Measurements from ENCODE around the gene STAC.
A peak's percentile ranks its signal among the peaks of the same experiment; 100 is the strongest.

The STAC gene, protein sequence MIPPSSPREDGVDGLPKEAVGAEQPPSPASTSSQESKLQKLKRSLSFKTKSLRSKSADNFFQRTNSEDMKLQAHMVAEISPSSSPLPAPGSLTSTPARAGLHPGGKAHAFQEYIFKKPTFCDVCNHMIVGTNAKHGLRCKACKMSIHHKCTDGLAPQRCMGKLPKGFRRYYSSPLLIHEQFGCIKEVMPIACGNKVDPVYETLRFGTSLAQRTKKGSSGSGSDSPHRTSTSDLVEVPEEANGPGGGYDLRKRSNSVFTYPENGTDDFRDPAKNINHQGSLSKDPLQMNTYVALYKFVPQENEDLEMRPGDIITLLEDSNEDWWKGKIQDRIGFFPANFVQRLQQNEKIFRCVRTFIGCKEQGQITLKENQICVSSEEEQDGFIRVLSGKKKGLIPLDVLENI

DNA sequence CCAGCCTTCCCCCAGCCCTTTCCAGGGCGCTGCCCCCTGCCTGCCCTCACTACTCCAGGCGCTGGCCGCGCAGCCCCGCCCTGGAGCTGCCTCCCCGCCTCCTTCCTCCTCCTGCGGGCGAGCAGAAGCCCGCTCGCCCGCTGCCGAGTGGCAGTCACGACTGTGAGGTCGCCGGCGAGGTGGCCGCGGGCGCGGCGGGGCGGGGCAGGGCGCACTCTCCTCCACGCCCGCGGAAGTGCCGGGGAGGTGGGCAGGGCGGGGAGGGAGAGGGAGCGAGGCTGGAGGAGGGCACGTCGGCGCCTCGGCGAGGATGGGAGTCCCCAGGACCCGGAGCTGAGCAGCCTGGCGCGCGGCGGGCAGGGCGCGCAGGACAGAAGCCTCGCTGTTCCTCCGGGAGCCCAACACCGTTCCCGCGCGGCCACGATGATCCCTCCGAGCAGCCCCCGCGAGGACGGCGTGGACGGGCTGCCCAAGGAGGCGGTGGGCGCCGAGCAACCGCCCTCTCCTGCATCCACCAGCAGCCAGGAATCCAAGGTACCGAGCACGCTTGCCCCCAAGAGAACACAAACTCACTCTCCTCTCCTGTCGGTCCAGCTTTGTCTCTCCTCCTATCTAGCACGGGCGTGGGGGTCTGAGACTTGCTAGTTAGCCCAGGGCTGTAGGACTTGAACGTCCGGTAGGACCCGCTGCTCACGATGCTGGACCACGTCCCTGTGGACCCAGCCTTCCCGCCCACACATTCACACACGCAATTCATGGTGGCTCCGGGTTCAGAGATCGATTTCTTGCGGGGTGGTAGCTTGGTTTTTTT is at the start of gene STAC:
Gene STAC, plus strand, starts transcription at position 284 of the 811 bp plus-strand sequence. Its CDS starts 140 bp downstream, at position 424.
- peak; percentile 43 for DNase-seq

DNA sequence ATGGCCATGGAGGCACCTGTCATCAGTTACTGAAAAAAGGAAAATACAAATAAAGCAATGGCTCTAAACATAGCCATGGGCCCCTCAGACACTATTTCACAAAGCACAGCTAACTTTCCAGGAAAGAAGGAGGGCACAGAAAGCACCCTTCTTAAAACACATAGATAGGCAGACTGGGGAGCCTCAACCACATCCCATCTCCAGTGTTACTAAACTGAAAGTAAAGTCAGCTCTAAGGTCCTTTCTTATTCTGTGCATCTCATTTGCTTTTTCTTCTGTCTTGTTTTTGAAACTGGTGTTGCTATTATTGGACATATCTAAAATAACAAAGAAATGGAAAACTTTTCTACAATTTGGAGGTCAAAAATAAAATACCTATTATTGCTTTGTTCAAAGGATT is 48.2 kb upstream of the STAC start:
- DNase-seq: no peak

DNA sequence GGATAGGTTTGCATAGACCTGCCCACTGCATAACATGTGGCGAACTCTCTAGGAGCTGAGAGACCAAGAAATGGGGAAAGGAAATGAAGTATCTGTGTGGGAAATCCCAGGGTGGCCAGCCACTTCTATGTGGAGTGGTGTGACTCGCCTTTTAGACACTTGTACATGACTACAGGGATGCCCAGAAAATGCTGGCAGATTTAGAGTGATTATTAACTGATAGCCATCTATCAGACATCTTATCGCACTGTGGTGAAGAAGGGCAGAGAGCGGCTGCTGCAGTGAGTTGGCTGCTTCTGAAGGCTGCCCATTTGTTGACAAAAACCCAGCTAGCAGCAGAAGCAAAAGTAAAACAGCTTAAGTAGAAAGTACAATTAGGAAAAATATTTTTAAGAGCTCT is 18.1 kb upstream of the STAC start:
- no peak for DNase-seq

DNA sequence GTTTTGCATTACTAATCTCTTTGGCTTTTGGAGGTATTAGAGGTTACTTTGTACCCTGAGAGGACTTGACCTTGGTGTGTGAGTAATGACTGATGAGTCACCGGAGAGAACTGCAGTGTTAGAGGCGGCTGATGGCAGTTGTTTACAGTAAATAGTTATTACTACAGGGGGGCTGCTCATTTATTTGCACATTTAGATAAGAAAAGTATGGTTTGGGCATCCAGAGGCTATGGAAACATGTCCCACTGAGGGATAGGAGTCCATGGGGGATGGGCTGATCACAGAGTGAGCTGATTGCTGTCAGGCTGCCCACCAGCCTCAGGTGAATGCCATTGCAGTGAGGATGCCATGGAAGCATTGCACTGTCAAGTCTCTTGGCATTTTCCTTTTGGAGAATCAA is 17.3 kb upstream of the STAC start:
- no peak for DNase-seq

DNA sequence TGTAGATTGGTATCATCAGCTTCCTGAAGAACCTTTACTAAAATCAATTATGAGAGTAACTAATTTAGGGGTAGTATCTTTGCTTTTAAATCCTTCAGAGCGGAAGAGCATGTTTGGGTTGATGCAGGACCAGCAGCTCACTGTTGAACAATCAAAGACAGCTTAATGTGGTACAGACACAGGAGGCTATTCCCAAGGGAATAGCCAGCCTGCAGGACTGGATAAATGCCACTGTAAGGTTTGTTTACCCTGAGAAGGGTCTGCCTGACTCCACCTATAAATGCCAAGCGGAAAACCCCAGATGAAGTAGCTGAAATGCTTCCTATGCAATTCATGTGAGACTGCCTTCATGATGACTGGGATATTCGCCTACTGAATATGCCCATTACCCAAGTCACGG is 16.0 kb upstream of the STAC start:
- no peak for DNase-seq

DNA sequence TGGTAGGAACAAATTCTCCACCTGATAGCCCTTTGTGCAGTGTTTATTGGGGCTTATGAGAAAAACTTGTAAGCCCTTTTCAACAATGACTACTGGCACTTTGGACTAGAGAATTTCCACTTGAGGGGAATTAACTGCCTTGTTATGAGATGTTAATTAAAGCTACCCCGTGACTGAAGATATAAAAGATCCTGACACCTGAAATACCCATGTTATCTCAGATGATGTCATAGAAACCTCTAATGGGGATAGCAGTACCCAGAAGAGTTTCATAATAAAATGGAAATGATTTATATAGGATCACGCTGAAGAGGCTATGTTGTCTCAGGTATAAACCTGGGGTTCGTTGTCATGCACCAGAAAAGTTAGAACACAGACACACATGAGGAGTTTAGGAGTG is 14.5 kb upstream of the STAC start:
- no peak for DNase-seq

DNA sequence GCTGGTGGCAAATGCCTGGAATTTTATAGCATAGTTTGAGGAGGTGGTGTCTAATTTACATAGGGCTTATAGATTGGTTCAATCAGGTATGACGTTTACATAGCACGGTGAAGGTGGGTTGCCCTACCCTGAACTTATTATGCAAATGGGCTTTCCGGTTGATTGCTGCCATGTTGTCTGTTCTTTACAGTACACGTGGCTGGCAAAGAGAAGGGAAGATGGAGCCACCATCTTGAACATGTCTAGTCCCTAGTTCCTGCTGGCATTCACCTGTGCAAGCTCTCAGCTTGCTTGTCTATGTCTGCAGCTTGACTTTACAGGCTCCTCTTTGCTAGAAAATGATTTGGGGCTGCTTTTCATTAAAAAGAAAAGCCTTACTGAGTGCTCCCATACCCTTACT is 14.0 kb upstream of the STAC start:
- no peak for DNase-seq

DNA sequence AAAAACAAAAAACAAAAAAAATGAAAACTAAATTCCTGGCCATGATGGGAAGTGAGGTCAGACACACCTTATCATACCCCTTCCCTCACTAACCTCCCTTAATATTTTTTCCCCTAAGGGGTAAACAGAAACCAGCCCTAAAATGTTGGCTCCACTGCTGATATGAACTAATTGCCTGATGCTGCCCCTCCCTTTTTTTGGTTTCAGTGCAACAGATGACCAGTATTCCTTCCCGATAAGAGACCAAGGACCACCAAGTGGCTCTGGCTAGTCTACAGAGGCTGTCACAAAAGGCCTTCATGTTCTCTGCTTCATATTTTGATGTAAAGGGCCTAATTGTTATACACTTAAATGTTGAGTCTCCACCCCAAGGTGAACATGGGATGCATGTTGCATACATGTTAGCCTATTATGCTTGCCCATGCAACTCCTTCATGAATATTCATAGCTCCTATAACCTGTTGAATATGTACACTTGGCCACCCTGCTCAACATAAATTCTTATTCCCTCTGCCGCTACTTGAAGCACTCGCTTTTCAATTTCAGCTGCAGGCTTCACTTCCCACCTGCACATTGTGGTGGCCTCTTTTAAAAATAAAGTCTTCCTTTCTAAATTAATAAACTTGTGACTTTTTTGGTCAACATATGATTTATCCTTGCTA is 12.3 kb upstream of the STAC start:
- DNase-seq: no peak

DNA sequence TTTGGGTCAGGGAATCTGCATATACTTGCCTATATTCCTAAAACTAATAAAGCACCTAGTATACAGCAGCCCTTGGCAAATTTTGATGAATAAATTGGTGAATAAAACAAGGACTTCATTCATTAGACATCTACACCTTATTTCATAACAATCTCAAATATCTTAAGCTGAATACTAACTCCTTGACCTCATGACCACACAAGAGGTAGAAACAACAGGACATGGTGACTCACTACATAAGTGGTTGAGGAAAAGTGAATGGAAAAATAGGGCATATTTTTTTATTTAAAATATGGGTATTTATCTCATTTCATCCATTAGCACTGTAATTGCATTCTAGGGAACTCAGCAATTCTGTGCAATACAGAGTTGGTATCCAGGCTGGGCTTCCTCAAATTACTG is 7.8 kb upstream of the STAC start:
- no peak for DNase-seq

DNA sequence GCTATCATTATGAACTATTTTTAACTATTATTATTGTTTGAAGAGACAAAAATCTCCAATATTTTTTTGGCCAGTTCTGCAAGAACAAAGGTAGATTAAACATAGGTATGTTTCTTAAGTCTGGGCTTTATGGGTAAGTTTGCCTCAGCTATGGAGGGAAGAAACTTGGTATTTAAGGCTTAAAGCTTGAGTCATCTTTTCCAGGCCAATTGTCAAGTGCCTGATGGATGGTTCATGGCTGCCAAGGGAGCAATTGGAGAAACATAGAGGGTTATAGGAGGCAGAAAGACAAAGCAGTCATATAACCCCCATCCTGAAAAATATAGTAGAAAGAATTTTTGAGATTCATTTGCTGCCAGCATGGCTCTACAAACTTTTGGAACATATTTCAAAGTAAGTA is 7.2 kb upstream of the STAC start:
- DNase-seq: no peak

DNA sequence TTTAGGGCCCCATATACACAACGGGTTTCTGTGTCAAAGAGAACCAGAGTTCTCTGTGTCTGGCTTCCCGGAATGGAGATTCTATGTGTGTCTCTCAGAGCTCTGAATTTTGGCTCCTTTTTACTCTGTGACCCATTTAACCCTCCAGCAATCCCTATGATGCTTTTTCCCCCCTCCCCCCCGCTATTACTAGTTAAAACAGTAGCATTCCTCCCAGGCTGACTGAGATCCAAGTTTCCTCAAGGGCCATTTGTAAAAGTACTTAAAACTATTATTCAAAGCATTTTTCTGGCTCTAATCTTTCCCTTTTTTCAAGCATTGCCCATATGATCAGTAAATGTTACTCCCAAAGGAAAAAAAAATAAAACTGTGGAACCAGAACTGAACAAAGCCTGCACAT is 6.6 kb upstream of the STAC start:
- no peak for DNase-seq

DNA sequence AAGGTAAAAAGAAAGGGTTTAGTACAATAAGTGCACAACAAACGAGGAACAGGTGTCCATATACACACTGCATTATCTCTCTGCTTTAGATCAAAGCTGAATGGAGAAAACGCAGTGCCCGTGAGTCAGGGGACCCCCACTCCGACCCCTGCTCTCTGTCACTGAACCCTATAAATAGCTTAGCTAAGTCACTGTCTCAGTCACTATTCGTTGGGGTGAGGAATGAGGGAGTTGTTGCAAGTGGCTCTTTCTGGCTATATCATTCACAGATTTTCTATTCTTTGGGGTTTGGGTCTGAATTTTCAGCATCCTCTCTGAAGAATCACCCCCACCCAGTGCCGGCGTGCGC is 458 bp upstream of the STAC start:
- no peak for DNase-seq

DNA sequence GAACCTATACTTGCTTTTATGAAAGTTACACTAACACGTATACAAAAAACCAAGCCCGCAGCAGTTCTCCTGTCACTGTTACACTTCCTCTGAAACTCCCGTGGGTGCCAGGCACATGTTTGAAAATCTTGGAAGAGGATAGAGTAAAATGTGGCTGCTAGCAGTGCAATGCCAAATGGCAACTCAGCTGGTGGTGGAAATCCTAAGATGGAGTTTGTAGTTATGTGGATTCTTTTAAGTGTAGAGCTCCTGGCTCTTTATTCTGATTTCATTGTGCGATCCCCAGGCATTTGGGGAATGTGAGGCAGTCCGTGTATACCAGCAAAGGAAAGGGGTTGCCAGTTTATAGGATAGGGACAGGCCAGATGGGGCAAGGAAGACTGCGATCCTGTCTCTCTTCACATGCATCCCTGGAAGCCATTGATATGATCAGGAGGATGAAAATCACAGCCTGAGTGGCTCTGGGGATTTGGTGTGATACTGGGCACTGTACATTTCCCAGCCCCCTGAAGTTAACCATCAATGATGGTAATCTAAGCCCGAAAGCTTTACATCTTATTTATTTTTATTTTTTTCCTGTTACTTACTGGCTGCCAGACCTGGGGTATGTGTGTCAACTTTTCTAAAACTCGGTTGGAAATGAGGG is 1.1 kb downstream of the STAC start:
- no peak for DNase-seq

DNA sequence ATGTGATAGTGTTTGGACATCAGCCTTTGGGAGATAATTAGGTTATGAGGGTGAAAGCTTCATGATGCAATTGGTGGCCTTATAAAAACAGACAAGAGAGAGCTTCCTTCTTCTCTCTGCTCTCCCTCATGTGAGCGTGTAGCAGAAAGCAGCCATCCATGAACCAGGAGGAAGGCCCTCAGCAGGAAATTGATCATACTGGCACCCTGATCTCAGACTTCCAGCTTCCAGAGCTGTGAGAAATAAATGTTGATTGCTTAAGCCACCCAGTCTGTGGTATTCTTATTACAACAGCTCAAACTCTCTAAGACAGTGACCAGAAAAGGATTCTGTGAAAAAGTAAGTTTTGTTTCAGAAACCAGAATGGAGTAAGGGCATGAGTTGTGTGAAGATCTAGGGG is 13.3 kb downstream of the STAC start:
- peak; percentile 56 for DNase-seq

DNA sequence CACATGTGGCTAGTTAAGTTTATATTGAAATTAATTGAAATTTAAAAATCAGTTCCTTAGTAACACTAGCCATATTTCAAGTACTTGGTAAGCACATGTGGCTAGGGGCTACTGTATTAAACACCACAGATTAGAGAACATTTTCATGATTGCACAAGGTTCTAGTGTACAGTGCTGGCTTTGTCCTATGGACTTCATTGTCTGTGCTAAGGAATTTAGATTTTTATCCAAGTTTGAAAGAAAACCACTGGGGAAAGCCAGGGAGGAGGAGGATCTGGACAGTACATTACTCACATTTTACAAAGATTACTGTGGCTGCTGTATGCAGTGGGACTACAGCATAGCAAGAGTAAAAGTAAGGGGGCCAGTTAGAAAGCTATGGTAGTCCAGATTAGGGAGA is 13.9 kb downstream of the STAC start:
- DNase-seq: no peak

DNA sequence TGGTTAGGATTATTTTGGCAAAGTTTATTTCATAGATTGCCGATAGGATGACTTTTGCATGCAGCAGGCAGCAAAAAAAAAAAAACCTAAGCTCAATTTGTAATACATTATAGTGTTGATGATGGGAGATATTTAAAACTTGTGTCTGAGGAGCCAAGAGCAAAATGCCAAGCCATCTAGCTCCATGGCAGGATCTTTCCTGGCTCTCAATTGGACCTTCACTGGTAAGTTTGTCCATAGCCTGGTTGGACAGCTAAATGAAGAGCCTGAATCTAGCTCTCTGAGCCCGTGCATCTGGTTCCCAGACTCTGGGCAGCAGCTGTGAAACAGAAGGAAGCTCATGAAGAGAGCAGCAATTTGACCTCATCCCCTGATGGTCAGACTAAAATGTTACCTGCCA is 17.5 kb downstream of the STAC start:
- no peak for DNase-seq

DNA sequence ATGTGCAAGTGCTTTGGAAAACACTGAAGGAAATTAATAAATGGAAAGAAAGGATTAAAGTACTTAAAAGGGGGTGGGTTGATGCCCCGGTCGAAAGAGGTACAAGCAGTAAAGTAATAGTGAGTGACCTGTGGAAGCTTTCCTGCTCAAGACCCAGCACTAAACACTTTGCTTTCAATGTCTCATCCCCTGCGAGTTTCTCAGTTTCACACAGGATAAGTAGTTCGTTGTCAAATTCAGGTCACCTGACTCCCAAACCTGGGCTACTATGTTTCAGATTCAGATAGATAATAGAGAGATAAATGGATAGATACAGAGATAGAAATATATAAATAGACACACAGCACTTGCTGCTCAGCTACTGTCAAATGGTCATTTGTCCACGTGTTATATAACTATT is 19.6 kb downstream of the STAC start:
- no peak for DNase-seq

DNA sequence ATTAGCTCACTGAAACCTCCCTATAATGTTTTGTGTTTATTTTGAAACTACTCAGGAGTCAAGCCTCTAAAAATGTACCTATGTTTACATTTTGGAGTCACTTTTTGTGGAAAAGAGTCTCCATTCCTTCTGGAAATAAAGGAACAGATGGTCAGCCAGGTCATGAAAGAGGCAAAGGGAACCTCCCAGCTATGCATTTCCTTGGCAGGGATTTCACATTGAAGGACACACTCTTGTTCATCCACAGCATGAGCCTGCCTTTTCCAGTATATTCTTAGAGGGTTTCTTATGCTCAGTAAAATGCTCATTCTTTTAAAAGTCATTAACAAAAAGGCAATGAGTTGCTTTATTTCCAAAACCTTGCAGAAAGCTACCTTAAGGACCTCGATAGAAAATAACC is 20.8 kb downstream of the STAC start:
- DNase-seq: no peak

DNA sequence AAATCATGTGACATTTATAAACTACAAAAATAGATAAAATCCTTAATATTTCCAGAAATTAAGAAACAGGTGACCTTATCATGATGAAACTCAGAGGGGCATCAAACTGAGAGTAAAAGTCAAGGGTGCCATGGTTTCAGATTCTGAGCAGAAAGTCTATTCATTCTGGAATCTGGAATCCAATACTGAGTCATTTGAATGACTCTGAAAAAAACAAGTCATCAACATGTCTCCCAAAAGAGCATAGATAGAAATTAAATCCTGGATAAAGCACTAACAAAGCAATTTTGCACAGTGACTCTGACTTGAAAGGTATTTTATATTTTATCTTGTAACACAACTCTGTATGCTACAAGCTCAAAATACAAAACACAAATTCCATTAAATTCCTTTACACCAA is 23.4 kb downstream of the STAC start:
- no peak for DNase-seq

DNA sequence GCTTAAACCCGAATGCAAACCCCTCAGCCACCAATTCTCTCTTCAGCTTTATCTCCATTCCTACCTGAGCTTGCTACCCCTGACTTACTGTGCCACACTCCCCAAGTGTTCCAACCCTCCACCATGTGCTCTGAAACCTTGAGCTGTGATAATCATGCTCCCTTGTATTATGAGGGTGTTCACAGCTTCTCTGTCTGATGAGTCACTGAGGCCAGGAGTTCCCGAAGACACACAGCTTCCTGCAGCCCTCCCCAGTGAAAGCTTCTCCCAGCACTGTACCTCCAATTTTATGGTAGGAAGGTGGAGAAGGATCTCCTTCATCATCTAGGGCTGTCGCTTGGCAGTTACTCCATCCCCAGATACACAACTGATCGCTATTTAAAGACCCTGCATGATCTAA is 24.9 kb downstream of the STAC start:
- no peak for DNase-seq

DNA sequence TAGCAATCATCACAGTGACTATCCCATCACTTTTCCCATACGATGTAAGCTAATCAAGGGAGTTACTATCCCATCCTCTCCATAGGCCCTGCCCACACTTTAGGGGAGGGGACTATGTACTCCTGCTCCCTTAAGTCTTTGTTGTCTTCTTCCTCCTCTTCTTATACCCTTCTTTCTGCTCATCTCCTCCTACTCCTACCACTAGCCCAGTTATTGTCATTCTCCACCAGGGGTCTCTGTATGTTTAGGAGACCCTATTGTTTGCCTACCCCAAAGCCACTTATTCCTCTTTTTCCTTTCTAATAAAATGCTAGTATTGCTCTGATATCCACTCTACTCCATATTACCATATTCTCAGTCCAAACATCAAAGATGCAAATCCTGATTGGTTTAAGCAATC is 27.8 kb downstream of the STAC start:
- DNase-seq: peak; percentile 21

DNA sequence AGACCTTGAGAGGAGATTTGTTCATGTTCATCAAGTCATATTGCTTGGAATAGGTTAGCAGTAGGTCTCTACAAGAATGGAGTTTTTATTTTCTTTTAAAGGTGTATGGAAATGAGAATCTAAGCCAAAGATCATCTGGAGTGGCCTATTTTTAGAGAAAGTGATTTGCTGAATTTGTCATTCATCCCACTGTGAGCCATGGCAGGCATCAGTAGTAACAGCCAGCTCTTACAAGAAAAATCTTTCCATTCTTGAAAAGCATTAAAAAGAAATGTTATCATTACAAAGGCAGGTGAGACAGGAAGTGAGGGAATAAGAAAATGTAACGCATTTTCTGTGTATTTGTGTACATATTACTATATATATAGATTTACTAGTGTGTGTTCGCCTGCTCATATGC is 29.6 kb downstream of the STAC start:
- no peak for DNase-seq

DNA sequence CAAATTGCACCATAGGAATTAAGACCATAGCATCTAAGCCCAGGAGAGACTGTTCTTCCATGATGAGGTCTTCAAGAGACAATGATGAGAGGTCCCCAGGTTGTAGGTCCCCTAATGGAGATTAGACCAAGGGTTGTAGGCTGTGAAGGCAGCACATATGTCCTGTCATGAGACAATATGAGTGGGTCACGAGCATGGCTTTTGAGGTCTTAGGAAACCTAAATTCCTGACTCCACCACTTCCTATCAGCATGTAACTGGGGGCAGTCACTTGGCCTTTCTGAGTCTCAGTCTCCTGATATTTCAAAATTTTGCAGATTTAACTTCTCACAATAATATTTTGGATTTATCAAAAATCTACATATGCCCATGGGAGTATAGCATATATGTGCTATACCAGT is 31.3 kb downstream of the STAC start:
- DNase-seq: no peak

DNA sequence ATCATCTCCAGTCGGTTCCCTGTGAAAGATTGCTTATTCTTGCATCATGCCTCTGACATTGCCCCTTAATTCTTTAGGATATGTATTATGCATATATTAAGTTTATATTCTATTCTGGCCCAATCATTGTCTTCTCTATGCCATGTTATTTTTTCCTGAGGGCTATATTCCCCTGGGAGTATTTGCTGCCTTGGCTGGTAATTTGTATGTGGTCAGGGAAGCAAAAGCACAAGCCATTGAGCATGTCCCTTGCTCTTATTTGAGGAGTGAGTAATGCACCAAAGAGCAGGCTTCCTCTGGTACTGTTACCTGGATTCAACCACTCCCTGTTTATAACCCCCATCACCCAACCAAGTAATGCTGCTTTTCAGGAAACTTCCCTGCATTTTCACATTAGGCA is 36.3 kb downstream of the STAC start:
- DNase-seq: no peak
